Left kidney (tissue), 2 donors: Measurements from ENCODE around the gene METTL13. TPM values are rescaled to one million over a fixed set of nuclear protein-coding genes. Genes with fewer than 3 reads are reported as not detected.
A peak's percentile ranks its signal among the peaks of the same experiment; 100 is the strongest.

Source experiments
- DNase-seq: peaks from one replicate; pipeline ENCODE4 v3.0.0-alpha.2; 2013
- polyA plus RNA-seq: library from polyadenylated mRNA; unstranded; fragments of 120-200 nt; gene quantifications from one replicate; pipeline ENCODE4 v1.2.1, GENCODE V29; 2013; ENCODE audit not compliant: insufficient read length

Gene METTL13
- polyA plus RNA-seq, 1 donor: 35.3 TPM

DNA sequence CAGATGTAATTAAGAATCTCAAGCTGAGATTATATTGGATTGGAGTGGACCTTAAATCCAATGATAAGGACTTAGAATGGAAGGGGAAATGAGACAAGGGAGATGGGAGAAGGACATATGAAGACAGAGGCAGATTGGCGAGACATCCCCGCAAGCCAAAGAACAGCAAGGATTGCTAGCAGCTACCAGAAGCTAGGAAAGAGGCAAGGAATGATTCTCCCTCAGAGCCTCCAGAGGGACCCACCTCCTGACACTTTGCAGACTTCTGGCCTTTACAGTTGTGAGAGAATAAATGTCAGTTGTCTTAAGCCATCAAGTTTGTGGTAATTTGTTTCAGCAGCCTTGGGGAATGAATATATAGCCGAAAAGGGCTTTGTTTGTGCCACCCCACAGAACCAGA, 20.7 kb downstream of the METTL13 start:
- DNase-seq: no peak

DNA sequence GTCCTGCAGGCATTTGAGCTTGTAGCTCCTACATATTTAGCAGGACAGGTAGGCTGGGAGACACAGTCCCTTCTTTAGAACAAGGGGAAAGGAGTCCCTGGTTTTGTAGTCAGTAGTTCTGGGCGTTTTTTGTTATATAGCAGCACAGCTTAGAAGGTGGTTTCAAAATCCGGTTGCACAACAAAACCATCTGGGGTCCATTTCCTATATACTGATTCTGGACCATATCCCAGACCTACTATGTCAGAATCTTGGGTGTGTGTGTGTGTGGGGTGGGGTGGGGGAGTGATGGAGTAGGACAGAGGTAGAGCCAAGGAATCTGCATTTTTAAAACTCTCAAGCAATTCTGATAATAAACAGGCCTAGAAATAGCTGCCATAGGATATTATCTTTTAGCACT, 21.6 kb downstream of the METTL13 start:
- no peak for DNase-seq

DNA sequence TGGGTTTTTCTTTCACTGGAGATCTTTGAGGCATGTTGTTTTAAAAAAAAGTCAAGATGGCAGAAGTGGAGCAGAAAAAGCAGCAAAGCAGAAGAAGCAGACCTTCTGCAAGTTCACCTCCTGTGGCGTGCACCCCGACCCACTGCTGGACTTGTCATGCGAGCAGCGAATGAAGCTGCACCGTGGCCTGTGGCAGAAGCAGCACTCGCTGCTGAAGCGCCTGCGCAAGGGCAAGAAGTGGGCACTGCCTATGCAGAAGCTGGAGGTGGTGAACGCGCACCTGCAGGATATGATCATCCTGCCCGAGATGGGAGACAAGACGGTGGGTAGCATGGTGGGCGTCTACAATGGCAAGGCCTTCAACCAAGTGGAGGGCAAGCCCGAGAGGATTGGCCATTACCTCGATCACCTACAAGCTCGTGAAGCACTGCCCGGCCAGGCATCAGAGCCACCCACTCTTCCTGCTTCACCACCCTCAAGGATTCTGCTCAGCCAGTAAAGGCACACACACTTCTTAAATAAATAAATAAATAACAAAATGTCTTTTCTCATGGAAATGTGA, 22.1 kb downstream of the METTL13 start:
- DNase-seq: no peak

DNA sequence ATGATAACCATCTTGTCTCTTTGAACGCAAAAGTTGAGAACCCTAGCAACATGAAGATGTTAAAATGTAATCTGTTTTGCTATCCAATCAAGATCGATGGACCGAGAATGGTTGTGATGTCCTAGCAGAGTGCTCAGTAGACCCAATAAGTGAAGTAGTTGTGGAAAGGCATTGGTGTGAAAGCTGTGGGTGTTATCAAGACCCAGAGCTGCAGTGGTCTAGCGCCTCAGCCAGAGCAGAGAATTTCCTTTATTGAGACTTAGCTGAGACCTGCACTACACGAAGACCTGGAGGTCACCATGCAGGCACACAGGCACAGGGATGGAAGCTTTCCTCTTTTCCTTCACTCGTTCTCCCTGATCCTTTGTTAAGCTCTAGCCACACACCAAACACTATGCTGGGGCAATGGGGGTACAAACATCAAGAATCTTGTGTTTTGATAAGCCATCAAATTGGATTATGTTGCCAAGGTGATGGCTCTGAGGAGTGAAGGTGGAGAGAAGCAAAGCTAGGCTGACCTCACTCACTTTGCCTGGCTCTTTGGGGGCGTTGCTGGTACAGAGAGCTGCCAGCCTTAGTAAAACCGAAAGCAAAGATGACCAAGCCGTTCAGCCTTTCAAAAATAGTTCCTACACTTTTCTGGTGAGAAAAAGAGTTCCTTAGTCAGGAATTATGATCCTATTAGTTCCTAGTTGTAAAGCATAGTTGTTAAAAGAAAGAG, 24.1 kb downstream of the METTL13 start:
- DNase-seq: no peak

DNA sequence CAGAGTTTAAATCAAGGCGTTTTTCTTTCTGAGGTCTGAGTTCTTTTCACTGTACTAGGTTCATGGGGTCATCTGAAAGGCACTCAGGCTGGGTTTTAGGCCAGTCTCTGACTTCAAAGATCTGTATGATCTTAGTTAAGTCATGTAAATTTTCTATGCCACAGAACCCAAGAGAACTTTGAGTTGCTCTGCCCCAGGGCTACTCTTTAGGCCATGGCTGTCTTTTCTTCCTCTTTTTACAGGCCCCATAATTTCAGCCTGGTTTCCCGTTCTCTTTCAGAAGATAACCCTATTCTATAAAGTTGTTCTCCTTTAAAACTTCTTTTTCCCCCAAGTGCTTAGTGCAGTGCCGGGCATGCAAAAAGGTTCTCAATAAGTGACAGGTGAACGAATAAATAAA, 26.1 kb downstream of the METTL13 start:
- no peak for DNase-seq

DNA sequence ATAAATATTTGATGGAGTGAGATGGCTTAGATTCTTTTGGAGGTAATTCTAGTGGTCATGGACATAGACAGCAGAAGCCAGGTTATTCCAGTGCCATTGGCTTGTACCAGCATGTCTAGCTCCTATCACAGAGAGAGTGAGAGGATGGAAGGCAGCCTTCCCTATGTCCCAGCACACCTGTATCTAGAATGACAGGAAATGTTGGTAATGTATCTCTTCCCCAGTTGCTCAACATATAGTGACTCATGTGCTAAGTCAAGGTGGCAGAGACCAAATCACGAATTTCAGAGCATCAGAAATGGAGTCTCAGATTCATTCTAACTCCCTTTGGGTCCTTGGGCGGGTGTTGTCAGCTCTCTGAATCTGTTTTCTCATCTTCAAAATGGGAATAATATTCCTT, 28.4 kb downstream of the METTL13 start:
- DNase-seq: no peak

DNA sequence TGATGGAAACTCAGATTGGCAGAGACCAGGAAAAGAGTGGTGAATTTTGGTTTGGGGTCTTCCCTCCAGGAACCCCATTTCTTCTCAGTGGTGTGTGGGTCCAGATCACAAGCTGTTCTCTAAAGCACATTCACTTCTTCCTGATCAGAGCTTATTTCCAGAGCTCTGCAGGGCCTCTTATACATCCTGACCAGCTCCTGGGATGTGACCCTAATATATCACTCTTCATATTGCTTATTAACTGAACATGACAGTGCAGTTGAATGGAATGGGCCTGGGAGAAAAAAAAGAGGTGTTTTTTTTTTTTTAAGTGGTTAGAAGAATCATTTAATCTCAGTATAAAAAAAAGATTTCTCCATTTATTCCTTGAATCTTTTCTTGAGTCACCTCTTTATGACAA, 30.2 kb downstream of the METTL13 start:
- no peak for DNase-seq

DNA sequence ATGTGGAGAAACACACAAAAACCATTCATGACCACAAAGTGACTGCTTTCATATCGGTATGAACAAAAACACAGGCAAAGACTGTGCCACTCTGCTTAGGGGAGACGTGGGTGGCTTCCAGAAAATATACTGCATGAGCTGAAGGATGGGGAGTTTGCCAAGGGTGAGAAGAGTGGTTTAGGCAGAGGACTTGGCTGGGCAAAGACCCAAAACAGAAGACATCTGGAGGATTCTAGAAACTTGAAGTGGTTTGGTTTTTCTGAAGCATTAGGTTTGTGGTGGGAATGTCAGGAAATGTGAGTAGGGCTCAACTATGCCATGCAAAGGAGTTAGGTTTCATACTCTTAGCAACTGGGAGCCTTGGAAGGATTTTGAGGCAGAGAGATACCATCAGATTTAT, 33.2 kb downstream of the METTL13 start:
- no peak for DNase-seq

DNA sequence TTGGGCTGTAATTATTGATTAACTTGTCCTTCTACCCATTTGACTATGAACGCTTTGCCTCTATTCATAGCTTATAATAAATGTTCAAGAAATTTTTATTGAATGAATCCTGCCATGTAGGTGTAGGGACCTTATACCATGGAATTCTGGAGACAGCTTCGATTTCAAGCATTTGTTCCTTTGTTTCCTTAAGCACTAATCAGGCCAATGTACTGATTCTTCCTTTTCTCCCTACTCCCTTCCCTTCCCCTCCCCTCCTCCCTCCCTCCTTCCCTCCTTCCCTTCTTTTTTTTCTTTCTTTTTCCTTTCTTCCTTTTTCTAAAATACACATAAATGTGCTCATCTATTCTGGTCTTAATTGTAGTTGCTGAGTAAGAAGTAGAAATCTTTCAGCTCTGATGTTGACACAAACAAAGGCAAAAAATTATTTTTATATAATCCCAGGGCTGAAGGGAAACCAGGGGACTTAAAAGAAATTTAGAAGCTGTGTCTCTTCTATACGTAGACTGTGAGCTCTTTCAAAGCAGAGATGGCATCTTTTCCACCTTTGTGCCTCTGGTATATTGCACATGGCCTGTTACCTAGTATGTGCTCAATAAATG, 34.9 kb downstream of the METTL13 start:
- DNase-seq: no peak

DNA sequence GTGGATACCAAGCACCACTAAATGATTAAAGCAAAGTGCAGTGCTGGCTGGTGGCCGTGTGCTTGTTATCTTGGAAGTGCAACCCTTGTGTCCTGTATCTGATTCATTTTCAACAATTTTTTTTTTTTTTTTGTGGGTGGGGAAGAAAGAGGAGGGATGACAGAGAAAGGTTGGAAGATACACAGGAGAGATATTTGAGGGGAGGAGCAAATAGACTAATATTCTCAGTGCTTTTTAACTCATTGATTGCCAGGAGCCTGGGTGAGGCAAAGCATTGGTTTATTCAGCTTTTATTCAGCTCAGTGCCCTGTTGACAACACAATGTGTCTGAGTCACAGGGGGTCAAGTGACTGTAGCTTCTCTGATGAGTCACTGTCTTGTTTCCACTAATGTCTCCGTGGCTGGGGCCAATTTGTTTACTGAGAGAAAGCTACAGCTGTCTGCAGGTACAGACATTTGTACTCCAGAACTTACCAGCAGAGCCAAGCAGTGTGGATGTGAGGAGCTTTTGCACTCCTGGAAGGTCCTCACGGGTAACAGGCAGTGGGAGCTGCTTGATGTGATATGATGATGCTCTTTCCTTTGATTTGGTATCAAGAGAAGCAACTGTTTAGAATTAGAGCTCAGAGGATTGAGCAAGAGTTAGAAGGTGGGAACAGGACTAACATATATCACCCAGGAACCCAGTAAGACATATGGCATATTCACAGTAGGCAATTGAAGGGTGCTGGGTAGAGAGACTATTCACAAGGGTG, 36.2 kb downstream of the METTL13 start:
- DNase-seq: no peak

DNA sequence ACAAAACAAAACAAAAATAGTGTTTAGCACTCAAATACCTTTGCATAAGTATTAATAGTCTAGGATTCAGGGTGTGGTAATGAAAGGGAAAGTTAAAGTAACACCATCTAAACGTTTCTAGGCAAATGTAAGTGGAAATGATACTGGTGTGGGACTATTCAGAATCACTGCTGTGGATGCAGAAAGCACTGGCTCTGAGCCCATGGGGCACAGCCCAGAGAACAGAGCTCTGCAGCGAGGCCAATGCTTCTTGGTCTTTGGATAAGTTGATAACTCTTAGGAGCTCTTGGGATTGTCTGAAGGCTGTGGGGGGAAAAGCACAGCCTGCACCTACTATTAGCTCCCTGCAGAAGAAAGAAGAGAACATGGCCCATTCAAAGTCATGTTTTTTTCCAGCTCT, 38.5 kb downstream of the METTL13 start:
- DNase-seq: no peak

DNA sequence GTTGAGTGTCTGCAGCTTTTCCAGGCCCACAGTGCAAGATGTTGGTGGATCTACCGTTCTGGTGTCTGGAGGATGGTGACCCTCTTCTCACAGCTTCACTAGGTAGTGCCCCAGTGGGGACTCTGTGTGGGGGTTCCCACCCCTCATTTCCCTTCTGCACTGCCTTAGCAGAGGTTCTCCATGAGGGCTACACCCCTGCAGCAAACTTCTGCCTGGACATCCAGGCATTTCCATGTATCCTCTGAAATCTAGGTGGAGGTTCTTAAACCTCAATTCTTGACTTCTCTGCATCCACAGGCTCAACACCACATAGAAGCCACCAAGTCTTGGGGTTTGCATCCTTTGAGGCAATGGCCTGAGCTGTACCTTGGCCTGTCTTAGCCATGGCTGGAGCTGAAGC, 45.5 kb downstream of the METTL13 start:
- DNase-seq: no peak

DNA sequence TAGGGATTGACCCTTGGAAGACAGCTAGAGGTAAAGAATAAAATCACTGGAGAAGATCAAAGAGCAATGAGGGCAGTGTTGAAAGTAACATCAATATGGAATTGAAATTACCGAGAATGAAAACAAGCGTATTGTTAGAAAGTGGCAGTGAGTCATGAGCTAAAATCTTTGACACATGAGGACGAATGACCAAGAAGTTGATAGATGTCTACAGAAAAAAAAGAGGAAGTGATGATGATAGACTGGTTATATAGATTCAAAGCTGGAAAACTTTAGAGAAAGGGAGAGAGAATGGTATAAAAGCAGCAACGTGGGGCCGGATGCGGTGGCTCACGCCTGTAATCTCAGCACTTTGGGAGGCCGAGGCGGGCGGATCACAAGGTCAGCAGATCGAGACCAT, 47.3 kb downstream of the METTL13 start:
- DNase-seq: no peak

DNA sequence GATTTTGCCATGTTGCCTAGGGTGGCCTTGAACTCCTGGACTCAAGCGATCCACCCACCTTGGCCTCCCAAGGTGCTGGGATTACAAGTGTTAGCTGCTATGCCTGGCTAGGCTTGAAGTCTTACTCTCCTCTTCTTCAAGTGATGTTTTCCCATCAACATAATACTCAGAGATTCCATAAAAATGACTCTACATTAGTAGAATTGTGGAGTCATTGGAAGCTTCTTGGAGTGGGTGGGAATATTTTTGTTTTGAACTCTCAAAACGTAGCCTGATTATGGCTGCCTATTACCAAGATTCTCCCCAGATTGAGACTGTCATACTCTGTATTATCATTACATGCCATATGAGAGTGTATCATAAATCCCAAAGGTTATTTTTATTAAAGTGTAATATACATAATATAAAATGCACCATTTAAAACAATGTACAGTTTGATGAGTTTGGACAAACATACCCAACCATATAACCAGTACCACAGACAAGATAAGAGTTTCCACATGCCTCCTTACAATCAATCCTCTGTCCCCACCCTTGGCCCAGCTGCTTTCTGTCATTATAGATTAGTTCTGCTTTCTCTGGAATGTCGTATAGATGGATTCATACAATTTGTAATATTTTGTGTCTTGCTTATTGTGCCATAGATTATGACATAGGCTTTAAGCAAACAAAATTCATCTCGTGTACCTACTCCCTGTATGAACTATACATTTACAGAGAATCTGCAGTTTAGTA, 51.8 kb downstream of the METTL13 start:
- no peak for DNase-seq

DNA sequence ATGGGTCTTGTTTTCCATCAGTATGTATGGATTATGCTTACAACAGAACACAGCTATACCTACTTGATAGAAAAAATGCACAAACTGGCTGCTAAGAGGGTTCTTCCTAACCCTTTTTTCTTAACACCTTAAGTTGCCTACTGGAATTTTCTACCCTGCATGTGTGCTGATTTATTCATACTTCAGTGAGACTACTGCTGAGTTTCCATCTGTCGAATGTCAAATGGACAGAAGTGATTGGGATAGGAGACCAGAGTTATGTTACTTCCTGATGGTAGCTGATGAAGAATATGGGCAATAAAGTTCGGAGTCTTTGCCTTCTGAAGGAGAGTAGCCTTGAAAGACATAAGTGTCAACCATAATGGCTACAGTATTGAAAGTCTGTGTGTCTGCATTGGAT, 53.4 kb downstream of the METTL13 start:
- DNase-seq: no peak

DNA sequence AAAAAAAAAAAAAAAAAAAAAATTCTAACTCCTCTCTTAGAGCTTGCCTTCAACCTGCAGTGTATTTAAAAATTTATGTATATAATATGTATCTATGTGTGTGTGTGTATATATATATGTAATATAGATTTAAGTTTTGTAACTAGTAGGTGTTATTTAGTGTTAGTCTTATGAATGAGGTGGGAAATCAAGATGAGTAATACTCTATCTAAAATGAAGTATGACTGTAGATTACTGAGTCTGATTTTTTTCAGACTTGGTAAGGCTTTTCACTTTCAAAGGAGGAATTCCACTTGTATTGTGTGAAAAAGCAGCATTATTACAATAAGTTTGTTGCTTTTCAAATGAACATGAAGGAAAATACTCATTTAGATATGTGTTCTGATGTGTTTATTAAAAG, 54.4 kb downstream of the METTL13 start:
- no peak for DNase-seq

DNA sequence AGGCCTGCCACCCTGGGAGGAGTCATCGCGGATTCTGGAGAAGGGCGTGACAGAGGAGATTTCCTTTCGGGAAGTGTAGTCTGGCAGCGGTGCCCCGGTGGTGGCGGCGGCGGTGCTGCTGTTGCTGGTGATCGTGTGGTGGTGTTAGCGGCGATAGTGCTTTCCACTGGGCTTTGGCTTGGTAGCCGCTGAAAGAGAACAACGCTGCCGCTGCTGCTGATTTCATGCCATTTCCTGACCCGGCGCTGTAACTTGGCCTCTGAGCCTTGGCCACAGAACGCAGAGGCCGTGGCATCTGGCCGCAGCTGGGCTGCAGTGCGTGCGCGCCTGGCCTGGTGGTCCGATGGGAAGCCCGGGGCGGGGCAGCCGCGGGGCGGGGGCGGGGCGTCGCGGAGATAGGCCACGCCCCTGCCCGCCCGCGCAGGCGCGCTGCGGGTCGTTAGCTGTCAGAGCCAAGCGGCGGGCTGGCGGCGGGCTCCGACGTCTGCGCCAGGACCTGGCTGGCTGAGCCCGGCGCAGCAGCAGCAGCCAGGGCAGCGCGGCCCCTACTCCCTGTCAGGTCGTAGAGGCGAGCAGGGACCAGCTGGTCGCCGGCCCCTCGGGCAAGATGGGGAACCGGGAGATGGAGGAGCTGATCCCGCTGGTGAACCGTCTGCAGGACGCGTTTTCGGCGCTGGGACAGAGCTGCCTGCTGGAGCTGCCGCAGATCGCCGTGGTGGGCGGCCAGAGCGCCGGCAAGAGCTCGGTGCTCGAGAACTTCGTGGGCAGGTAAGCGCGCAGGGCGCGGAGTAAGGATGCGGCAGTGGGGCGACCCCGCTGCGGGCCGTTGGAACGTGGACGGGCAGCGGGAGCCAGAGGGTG, 59.8 kb downstream of the METTL13 start, which contains the start of gene DNM3:
TSS of gene DNM3 (plus strand) at position 449 of the 861 bp plus-strand sequence. CDS start at position 608, 159 bp downstream.
- DNase-seq: peak; percentile 81

DNA sequence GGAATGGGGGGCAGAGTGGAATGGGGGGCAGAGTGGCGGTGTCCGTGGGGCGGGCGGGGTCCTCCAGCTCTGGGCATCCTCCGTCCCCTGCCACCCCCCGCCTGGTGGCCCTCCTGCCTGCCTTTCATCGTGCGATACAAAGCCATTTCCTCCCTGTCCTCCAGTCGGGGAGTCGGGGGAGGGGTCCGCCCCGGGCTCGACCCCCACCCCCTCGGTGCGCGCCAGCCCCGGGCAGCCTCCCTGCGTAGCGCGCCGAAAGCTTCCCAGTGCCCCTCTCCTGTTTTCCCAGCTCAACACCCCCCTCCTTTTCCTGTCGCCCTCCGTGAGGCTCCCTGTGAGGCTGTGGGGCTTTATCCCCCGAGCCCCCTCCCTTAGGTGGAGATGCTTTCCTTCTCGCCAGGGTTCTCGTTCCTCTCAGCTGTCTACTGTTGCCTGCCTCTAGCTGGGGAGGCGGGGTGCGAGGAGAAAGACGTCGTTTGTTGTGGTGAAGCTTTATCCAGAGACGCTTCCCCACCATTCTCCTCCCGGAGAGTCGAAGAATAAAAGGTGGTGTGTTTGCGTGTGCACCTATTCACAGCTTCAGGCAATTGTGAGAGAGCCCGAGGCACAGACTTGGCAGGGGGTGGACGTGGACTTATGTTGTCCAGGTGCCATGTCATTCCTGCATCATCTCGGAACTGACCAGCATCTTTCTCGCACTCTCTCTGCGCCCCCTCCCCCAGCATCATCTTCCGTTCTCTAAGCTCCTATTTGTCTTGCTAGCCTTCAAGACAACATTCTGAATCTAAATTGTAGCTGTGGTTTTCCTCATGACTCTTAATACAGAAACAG, 60.7 kb downstream of the METTL13 start:
- DNase-seq: no peak

DNA sequence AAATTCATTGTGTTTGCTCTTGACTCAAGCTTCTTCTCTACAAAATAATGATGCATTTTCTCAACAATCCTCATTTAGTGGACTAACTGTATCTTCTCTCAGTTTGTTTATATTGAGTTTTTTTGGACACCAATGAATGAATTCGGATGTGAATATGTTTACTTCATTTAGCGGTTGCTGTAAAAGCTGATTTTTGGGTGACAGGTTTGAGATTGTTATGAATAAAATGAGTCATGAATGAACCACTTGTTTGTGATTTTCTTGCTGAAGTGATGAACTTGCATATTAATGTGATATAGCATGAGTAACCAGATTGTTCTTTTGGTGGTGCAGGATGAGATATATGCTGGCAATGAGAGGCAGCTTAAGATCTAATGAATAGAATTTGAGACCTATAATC, 62.9 kb downstream of the METTL13 start:
- no peak for DNase-seq

DNA sequence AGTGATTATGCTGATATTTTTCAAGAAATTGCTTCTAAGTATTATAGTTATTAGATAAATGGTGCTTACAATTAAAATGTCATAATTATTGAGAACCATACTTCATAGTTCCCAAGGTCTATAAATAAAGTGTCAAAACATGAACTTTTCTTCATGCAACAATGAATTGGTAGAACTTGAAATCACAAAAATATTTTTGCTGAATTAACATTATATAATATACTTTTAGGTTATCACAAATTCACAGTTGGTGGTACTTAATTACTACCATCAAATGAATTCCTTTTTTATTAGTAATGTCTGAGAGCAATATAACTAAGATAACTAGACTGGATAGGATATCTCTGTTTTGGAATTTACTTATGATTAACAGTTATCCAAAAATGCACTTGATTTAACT, 64.5 kb downstream of the METTL13 start:
- DNase-seq: no peak
